HepG2 (cell line): ENCODE measurements around the gene FSIP1. TPM values are rescaled to one million over a fixed set of nuclear protein-coding genes. Genes with fewer than 3 reads are reported as not detected.
A peak's percentile ranks its signal among the peaks of the same experiment; 100 is the strongest.

ENCODE experiments used
- ATAD3A ChIP-seq: sonication (generic); formaldehyde crosslinking; IDR thresholded peaks from 2 replicates; pipeline ENCODE4 v1.4.0; 2020; ENCODE audit warnings: missing genetic modification reagents
- FLYWCH1 ChIP-seq: sonication (generic); formaldehyde crosslinking; IDR thresholded peaks from 2 replicates; pipeline ENCODE4 v1.8.1; 2023; ENCODE audit warnings: mild to moderate bottlenecking, missing genetic modification reagents
- GATAD1 ChIP-seq: IDR thresholded peaks from 2 replicates; pipeline ENCODE4 v1.6.1; 2016; ENCODE audit warnings: missing genetic modification reagents, missing compliant biosample characterization
- GTF2F1 ChIP-seq: fragments of 150-350 bp; IDR thresholded peaks from 2 replicates; pipeline ENCODE4 v1.6.1; 2014; ENCODE audit warnings: low read length
- HNF4G ChIP-seq, 2 experiments: sonication (generic) in 1 of 2; formaldehyde crosslinking in 1 of 2; IDR thresholded peaks; 2 replicates each; pipeline versions ENCODE4 v1.4.0 to v1.6.1; 2011 to 2020; ENCODE audit warnings: borderline replicate concordance in 2 of 2, low read depth in 2 of 2, mild to moderate bottlenecking in 2 of 2, low read length in 1 of 2, missing genetic modification reagents in 1 of 2, moderate library complexity in 1 of 2
- JARID2 ChIP-seq: sonication (generic); formaldehyde crosslinking; IDR thresholded peaks from 2 replicates; pipeline ENCODE4 v1.8.1; 2023; ENCODE audit warnings: missing genetic modification reagents, inconsistent platforms; ENCODE audit not compliant: insufficient replicate concordance
- KLF11 ChIP-seq: IDR thresholded peaks from 2 replicates; pipeline ENCODE4 v1.6.1; 2016; ENCODE audit warnings: missing compliant biosample characterization
- MTA1 ChIP-seq: sonication (generic); formaldehyde crosslinking; IDR thresholded peaks from 2 replicates; pipeline ENCODE4 v1.4.0; 2020; ENCODE audit warnings: missing genetic modification reagents, mild to moderate bottlenecking, borderline replicate concordance
- NR1H2 ChIP-seq: sonication (generic); formaldehyde crosslinking; IDR thresholded peaks from 2 replicates; pipeline ENCODE4 v1.8.1; 2022; ENCODE audit warnings: low read depth, missing genetic modification reagents, borderline replicate concordance
- PHF5A ChIP-seq: IDR thresholded peaks from one replicate; pipeline ENCODE4 v1.6.1; 2018; ENCODE audit warnings: low read depth, missing genetic modification reagents; ENCODE audit not compliant: unreplicated experiment
- POLR2A ChIP-seq, 2 experiments: IDR thresholded peaks; 2 replicates each; pipeline ENCODE4 v1.6.1; 2011; ENCODE audit warnings: low read depth in 2 of 2, low read length in 2 of 2, mild to moderate bottlenecking in 1 of 2, moderate library complexity in 1 of 2; ENCODE audit not compliant: insufficient read depth in 1 of 2
- SALL2 ChIP-seq: sonication (generic); formaldehyde crosslinking; IDR thresholded peaks from 2 replicates; pipeline ENCODE4 v1.8.1; 2023; ENCODE audit warnings: mild to moderate bottlenecking, missing genetic modification reagents, inconsistent platforms
- SIN3B ChIP-seq: fragments of 150-350 bp; IDR thresholded peaks from 2 replicates; pipeline ENCODE4 v1.6.1; 2014; ENCODE audit warnings: low read length
- TFAP4 ChIP-seq: sonication (generic); IDR thresholded peaks from 2 replicates; pipeline ENCODE4 v1.6.1; 2016; ENCODE audit warnings: low read depth, borderline replicate concordance
- ZFAT ChIP-seq: sonication (generic); formaldehyde crosslinking; conservative IDR thresholded peaks from 2 replicates; pipeline ENCODE4 v1.8.1; 2023; ENCODE audit warnings: missing genetic modification reagents, inconsistent platforms
- ZNF101 ChIP-seq: sonication (generic); formaldehyde crosslinking; IDR thresholded peaks from 2 replicates; pipeline ENCODE4 v1.4.0; 2020; ENCODE audit warnings: mild to moderate bottlenecking, low read depth, missing genetic modification reagents, borderline replicate concordance
- ZNF34 ChIP-seq: sonication (generic); formaldehyde crosslinking; IDR thresholded peaks from 2 replicates; pipeline ENCODE4 v1.4.0; 2020; ENCODE audit warnings: mild to moderate bottlenecking, missing genetic modification reagents, borderline replicate concordance
- ZNF382 ChIP-seq: sonication (generic); formaldehyde crosslinking; IDR thresholded peaks from 2 replicates; pipeline ENCODE4 v1.5.0; 2020; ENCODE audit warnings: missing genetic modification reagents, mild to moderate bottlenecking, borderline replicate concordance
- polyA plus RNA-seq, 8 experiments: library from polyadenylated mRNA; depleted of rRNA in 3 of 8; stranded (reverse) in 7 of 8; unstranded in 1 of 8; fragments of >200 nt; fragmentation: Illumina TruSeq in 4 of 8; extraction: Trizol in 4 of 8; gene quantifications; 2 replicates each; pipeline versions ENCODE4 v1.2.1 to v1.2.3, GENCODE V29; 2011 to 2016; ENCODE audit warnings: low read depth in 4 of 8, missing spikeins in 1 of 8, mixed read lengths in 1 of 8; ENCODE audit not compliant: insufficient read depth in 1 of 8
- total RNA-seq, 5 experiments: library from RNA; depleted of rRNA; stranded (reverse); fragments of >200 nt; fragmentation: Illumina TruSeq; extraction: Trizol; gene quantifications; 2 replicates each; pipeline ENCODE4 v1.2.3, GENCODE V29; 2016; ENCODE audit warnings: low read depth in 1 of 5
- TF ChIP-seq, protein P1 (sequence below), 2 experiments: sonication (generic) in 1 of 2; formaldehyde crosslinking in 1 of 2; IDR thresholded peaks; 2 replicates each; pipeline versions ENCODE4 v1.4.0 to v1.6.1; 2016 to 2020; ENCODE audit warnings: borderline replicate concordance in 1 of 2, low read depth in 1 of 2, mild to moderate bottlenecking in 1 of 2, missing genetic modification reagents in 1 of 2
- TF ChIP-seq, protein P2 (sequence below): sonication (generic); formaldehyde crosslinking; IDR thresholded peaks from 2 replicates; pipeline ENCODE4 v1.4.0; 2020; ENCODE audit warnings: missing genetic modification reagents

The FSIP1 gene
- total and polyA plus RNA-seq, 2 of the 13 experiments (the other 11 are each of a cell fraction or from before 2014, with no cell fraction given), result 0.18 TPM; not detected in 1

DNA sequence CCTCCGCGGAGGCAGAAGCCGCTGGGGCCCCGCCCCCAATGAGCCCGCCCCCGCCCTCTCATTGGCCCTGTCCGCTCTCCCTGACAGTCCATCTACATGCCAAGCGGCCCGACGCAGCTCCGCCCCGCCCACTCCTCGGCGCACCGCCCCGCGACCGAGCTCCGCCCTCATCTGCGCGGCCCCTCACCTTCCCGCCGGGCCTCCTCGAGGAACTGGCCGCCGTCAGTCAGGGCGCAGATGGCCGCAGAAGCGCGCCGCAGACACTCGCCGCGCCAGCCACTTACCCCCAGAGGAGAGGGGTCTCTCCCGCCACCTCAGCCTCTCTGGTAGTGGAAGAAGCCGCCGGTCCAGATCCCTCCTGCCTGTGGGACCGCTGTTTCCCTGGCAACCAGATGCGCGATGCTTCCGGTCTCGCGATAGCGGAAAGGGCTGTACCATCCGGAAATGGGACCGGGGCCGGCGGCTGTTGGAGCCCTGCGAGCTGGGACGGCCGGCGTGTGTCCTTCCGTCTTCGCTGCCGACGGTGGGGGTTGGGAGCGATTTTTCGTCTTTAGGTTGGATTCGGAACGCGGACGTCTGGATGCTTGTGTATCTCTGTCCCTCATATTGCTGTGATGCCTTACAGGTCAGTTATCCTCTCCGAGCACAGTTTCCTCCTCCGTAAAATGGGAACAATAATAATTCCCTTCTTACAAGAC lies at the start of gene FSIP1 (continued):
- TF ChIP-seq HNF4G (IDR thresholded peaks at IDR 0.05; ENCODE audit: borderline replicate concordance, low read depth, low read length) (no peak), HNF4G (CRISPR knock-in tag; IDR thresholded peaks at IDR 0.05; ENCODE audit: borderline replicate concordance, low read depth) (no peak), PHF5A (CRISPR knock-in tag) (no peak), MTA1 (CRISPR knock-in tag) (peak; percentile 19; the same call in 1 of the 2 replicates), POLR2A (IDR thresholded peaks at IDR 0.05; ENCODE audit: insufficient read depth in 1 of 2, low read depth in 2 of 2, low read length in 2 of 2) (peak; percentile 75 to 88), TFAP4 (peak; percentile 42; the same call in 1 of the 2 replicates), KLF11 (CRISPR knock-in tag) (no peak; the same call in 1 of the 2 replicates), ATAD3A (CRISPR knock-in tag) (no peak), ZNF382 (no peak), SALL2 (CRISPR knock-in tag) (no peak), ZNF34 (0 out of 2 replicates have a peak, but pooled peaks have one; percentile 68), JARID2 (CRISPR knock-in tag) (no peak), SIN3B (0 out of 2 replicates have a peak, but pooled peaks have one; percentile 50), NR1H2 (no peak), GATAD1 (CRISPR knock-in tag) (peak; percentile 82), ZNF101 (no peak), GTF2F1 (no peak), ZFAT (CRISPR knock-in tag) (no peak), FLYWCH1 (CRISPR knock-in tag) (no peak)
- TF ChIP-seq, protein P1, sequence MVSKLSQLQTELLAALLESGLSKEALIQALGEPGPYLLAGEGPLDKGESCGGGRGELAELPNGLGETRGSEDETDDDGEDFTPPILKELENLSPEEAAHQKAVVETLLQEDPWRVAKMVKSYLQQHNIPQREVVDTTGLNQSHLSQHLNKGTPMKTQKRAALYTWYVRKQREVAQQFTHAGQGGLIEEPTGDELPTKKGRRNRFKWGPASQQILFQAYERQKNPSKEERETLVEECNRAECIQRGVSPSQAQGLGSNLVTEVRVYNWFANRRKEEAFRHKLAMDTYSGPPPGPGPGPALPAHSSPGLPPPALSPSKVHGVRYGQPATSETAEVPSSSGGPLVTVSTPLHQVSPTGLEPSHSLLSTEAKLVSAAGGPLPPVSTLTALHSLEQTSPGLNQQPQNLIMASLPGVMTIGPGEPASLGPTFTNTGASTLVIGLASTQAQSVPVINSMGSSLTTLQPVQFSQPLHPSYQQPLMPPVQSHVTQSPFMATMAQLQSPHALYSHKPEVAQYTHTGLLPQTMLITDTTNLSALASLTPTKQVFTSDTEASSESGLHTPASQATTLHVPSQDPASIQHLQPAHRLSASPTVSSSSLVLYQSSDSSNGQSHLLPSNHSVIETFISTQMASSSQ (IDR thresholded peaks at IDR 0.05; ENCODE audit: low read depth), result no peak
- TF ChIP-seq, protein P1 (CRISPR knock-in tag; IDR thresholded peaks at IDR 0.05; ENCODE audit: borderline replicate concordance), result peak; percentile 52; the same call in 1 of the 2 replicates
- TF ChIP-seq, protein P2, sequence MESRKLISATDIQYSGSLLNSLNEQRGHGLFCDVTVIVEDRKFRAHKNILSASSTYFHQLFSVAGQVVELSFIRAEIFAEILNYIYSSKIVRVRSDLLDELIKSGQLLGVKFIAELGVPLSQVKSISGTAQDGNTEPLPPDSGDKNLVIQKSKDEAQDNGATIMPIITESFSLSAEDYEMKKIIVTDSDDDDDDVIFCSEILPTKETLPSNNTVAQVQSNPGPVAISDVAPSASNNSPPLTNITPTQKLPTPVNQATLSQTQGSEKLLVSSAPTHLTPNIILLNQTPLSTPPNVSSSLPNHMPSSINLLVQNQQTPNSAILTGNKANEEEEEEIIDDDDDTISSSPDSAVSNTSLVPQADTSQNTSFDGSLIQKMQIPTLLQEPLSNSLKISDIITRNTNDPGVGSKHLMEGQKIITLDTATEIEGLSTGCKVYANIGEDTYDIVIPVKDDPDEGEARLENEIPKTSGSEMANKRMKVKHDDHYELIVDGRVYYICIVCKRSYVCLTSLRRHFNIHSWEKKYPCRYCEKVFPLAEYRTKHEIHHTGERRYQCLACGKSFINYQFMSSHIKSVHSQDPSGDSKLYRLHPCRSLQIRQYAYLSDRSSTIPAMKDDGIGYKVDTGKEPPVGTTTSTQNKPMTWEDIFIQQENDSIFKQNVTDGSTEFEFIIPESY (CRISPR knock-in tag), result no peak
